ENCODE data around the gene MAN1B1.

MAN1B1 gene

DNA sequence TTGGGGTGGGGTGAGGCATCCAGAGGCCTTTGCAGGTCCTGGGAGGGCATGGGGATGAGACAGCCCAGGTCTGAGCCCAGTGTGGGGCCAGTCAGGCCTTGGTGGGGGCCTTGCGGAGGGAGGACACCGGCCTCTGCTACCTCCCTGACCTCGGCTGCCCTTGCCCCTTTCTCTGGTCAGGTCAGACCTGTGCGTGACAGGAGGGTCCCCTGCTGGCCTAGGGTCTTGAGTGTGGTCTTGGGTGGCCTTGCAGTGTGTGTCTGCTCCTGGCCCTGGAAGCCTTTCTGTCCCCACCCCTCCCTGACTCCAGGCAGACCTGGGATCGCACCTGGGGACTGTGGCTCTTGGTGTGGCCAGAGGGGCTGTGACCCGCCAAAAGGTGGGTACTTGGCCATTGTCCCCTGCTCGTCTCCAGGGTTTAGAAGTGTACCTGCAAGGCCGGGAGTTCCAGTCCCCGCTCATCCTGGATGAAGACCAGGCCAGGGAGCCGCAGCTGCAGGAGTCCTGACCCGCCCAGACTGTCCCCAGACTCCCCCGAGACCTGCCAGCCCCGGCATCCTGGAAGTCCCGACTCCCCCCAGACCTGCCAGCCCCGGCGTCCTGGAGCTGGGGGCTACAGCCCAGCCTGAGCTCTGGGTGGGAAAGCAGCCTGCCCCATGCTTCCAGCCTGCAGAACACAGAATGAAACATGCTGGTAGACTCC lies 4.4 kb upstream of the MAN1B1 start:
- H3K4me3 ChIP-seq (ENCODE audit: low read length) = no peak overlapping the region
- TF ChIP-seq ZNF274 (IDR thresholded peaks at IDR 0.05; ENCODE audit: low read depth, low read length) = no peak

- H3K4me3 ChIP-seq (ENCODE audit: low read length) = no peak overlapping the region
- no peak for TF ChIP-seq ZNF274 (IDR thresholded peaks at IDR 0.05; ENCODE audit: low read depth, low read length)
These were observed 3.9 kb upstream of the MAN1B1 start for GRCh38 chr9:137082925-137083290.

DNA sequence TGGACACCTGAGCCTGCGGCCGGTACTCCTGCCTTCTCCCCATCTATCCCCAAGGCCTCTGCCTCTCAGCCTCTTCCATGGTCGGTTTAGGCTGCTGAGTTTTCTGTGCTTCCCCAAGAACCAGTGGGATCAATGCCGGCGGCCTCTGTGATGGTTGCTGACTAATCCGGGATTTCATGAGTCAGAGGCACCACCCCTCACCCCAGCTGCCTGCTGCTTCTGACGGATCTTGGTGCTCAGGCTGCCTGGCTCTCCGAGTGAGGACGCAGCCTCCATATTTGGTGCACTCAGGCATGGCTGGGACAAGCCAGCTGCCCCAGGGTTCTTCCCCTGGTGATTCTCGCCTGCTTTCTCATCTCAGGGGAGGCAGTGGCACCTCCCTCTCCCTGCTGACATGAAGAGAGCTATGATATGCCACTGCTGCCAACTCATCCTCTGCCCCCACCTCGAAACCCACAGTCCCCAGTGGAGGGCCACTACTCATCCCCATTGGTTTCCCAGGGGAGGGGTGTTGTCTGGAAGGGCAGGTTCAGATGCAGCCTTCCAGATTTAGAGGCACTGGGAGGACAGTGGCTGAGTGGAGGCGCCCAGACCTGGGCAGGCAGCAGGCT lies 3.3 kb upstream of the MAN1B1 start:
- TF ChIP-seq ZNF274 (IDR thresholded peaks at IDR 0.05; ENCODE audit: low read depth, low read length) = no peak
- no peak overlapping the region for H3K4me3 ChIP-seq (ENCODE audit: low read length)

- no peak overlapping the region for H3K4me3 ChIP-seq (ENCODE audit: low read length)
These were observed 2.3 kb upstream of the MAN1B1 start for GRCh38 chr9:137084526-137084925.

GRCh38 chr9:137085920-137086530 lies 760 bp upstream of the MAN1B1 start:
- TF ChIP-seq ZNF274 (IDR thresholded peaks at IDR 0.05; ENCODE audit: low read depth, low read length) = no peak
- H3K4me3 ChIP-seq (ENCODE audit: low read length) = peak overlapping the region; percentile 66; the same call in 1 of the 2 replicates

More at GRCh38 chr9:137084526-137084925, 2.3 kb upstream of the MAN1B1 start:
- no peak for TF ChIP-seq ZNF274 (IDR thresholded peaks at IDR 0.05; ENCODE audit: low read depth, low read length)

DNA sequence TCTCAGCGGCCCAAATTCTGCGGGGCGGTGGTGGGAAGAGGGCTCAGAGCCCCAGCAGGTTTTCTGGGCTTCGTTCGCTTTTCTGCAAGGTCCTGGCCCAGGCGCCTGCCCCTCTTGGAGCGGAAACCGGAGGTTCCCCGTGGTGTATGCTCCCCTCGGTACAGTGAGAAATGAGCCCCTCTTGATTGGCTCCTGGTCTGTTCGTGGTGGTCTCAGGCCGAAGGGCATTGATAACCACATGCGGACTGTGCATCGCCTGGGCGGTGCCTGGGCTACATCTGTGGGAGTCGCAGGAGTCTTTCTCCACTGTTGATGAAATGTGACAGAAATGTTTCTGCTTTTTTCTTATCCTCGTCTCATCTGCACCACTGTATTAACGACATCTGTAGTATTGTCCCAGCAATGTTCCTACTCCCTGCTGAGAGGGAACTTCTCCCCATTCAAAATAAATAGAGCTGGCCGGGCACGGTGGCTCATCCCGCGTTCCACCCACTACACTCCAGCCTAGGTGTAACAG lies 682 bp downstream of the MAN1B1 start:
- peak overlapping the region; percentile 67 for H3K4me3 ChIP-seq (ENCODE audit: low read length)
- no peak for TF ChIP-seq ZNF274 (IDR thresholded peaks at IDR 0.05; ENCODE audit: low read depth, low read length)

DNA sequence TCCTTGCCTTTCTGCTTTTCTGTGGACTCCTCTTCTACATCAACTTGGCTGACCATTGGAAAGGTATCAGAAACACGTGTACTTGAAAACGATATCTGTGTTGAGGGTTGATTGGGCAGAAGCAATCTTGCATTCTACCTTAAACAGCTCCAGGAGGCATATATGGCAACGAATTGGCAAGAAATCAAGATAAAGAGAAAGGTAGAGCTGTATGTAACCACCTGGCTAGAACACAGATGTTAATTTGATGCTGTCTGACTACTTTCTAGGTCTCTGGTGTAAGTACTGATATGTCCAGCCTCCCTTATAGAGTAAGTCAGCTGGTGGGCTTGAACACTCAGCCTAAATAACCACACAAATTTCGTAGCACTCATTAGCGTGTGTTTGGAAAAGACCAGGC lies 1.3 kb downstream of the MAN1B1 start:
- H3K4me3 ChIP-seq (ENCODE audit: low read length) = no peak overlapping the region; the same call in 1 of the 2 replicates
- no peak for TF ChIP-seq ZNF274 (IDR thresholded peaks at IDR 0.05; ENCODE audit: low read depth, low read length)

DNA sequence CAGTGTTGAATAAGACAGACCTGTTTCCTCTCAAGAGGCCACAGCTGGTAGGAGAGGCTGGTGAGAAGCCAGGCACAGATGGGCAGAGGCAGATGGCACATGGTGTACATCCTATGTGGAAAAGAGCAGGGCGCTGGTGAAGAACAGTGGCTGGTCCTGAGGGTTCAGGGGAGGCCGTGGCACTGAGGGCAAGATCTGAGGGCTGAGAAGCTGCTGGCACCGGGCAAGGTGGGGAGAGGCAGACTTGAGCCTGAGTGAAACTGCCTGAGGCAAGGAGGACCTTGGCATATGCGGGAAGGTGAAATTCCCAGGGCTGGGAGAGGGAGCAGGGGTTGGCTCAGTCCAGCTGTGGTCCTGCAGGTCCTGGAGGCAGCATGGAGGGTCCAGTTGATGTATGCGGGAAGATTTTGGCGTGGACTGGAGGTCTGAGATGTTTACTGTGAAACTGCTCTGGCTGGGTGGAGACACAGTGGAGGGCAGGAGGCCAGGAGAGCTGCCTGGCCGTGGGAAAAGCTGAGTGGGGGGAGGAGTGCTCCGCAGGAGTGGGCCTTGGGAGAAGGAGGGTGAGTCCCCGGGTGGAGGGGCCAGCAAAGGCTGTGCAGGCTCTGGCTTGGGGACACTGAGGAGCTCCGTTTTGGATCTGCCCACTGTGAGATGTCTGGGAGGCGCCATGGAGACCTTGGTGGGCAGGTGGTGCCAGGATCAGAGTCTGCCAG lies 2.6 kb downstream of the MAN1B1 start:
- TF ChIP-seq ZNF274 (IDR thresholded peaks at IDR 0.05; ENCODE audit: low read depth, low read length) = no peak
- H3K4me3 ChIP-seq (ENCODE audit: low read length) = no peak overlapping the region

DNA sequence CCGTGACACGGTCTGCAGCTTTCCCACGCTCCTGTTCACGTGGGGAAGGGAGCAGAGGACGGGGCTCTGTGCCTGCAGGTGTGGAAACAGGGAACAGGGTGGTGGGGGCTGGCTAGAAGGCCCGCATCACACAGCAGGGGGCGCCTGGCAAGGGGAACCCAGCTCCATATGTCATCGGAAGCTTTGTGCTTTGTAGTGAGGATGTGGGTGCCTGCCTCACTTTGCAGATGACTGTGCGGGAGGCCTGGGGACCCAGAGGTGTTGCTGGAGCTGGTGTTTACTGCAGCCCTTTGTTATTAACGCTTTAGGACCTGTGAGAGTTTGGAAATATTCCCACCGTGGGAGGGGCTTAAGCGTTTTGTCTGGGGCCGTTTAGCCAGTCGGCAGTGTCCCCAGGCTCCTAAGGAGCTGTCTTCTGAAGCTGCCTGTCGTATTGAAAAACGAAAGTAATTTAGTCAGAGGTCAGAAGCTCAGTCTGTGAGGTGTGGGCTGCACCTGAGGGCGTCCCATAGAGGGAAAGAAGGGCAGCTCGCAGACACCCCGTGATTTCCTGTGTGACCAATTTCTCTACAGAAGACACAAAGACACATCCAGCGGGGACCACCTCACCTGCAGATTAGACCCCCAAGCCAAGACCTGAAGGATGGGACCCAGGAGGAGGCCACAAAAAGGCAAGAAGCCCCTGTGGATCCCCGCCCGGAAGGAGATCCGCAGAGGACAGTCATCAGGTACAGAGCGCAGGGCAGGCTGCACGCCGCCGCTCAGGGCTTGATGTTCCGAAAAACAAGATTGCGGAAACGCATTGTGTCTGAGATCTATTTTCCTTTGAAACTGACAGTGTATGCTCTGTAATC lies 9.1 kb downstream of the MAN1B1 start:
- H3K4me3 ChIP-seq (ENCODE audit: low read length) = no peak overlapping the region; the same call in 1 of the 2 replicates
- no peak for TF ChIP-seq ZNF274 (IDR thresholded peaks at IDR 0.05; ENCODE audit: low read depth, low read length)

GRCh38 chr9:137096785-137097546 lies 10.2 kb downstream of the MAN1B1 start:
- TF ChIP-seq ZNF274 (IDR thresholded peaks at IDR 0.05; ENCODE audit: low read depth, low read length) = no peak
- no peak overlapping the region for H3K4me3 ChIP-seq (ENCODE audit: low read length)

GRCh38 chr9:137097761-137098462 lies 11.1 kb downstream of the MAN1B1 start:
- no peak for TF ChIP-seq ZNF274 (IDR thresholded peaks at IDR 0.05; ENCODE audit: low read depth, low read length)
- no peak overlapping the region for H3K4me3 ChIP-seq (ENCODE audit: low read length)

GRCh38 chr9:137099231-137099630 lies 12.4 kb downstream of the MAN1B1 start:
- no peak overlapping the region for H3K4me3 ChIP-seq (ENCODE audit: low read length)
- no peak for TF ChIP-seq ZNF274 (IDR thresholded peaks at IDR 0.05; ENCODE audit: low read depth, low read length)
